Keratinocyte (primary cell): Measurements from ENCODE around the gene ARID3B.

Source experiments
- CTCF ChIP-seq, 3 experiments: IDR thresholded peaks in 1 of 3; conservative IDR thresholded peaks in 1 of 3; optimal IDR thresholded peaks in 1 of 3; 2 replicates in 2 of 3; 3 replicates in 1 of 3; pipeline versions ENCODE3 to v1.5.1; 2011; ENCODE audit warnings: low read length in 3 of 3, mild to moderate bottlenecking in 3 of 3, moderate library complexity in 2 of 3, control low read depth in 1 of 3, inconsistent platforms in 1 of 3; ENCODE audit not compliant: insufficient read depth in 2 of 3; ENCODE audit errors: extremely low read depth in 1 of 3
- EZH2 ChIP-seq: IDR thresholded peaks from one replicate; pipeline ENCODE4 v1.6.1; 2012; ENCODE audit warnings: inconsistent platforms, mild to moderate bottlenecking, low read length, moderate library complexity

DNA sequence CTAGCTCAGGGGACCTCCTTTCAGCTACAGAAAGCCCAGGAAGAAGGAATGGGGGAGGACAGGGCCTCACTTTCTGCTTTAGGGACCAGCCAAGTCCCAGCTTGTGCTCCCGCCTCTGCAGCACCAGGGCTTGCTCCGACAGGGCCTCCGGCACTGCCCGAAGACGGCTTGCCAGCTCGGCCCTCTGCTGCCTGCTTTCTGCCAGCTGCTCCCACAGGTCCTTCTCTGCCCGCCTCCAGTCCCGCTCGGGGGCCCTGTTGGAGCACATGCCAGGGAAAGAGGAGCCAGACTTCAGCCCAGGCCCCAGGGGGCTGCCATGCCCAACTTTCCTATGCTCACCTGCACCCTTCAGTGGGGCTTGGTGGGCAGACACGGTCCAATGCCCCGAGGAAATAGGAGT lies 70.3 kb downstream of the ARID3B start:
- peak in 1 of 3 experiments; percentile 0 for TF ChIP-seq CTCF (optimal IDR thresholded peaks at IDR 0.05 in 1 of 3, IDR thresholded peaks at IDR 0.05 in 1 of 3, conservative IDR thresholded peaks at IDR 0.05 in 1 of 3; ENCODE audit: extremely low read depth in 1 of 3, insufficient read depth in 2 of 3, low read length in 3 of 3)
- no peak for TF ChIP-seq EZH2
